PC-9 (cell line): ENCODE results near the gene TRIM71.

Source experiments
- EZH2 ChIP-seq: fragments of 200-600 bp; sonication (generic); IDR thresholded peaks from 2 replicates; pipeline ENCODE4 v1.8.0; 2017; ENCODE audit warnings: antibody characterized with exemption, low read depth
- TF ChIP-seq, protein P1 (sequence below): fragments of 200-600 bp; sonication (generic); conservative IDR thresholded peaks from 2 replicates; pipeline ENCODE4 v1.6.1; 2017; ENCODE audit warnings: mixed run types, antibody characterized with exemption, mild to moderate bottlenecking, moderate library complexity

DNA sequence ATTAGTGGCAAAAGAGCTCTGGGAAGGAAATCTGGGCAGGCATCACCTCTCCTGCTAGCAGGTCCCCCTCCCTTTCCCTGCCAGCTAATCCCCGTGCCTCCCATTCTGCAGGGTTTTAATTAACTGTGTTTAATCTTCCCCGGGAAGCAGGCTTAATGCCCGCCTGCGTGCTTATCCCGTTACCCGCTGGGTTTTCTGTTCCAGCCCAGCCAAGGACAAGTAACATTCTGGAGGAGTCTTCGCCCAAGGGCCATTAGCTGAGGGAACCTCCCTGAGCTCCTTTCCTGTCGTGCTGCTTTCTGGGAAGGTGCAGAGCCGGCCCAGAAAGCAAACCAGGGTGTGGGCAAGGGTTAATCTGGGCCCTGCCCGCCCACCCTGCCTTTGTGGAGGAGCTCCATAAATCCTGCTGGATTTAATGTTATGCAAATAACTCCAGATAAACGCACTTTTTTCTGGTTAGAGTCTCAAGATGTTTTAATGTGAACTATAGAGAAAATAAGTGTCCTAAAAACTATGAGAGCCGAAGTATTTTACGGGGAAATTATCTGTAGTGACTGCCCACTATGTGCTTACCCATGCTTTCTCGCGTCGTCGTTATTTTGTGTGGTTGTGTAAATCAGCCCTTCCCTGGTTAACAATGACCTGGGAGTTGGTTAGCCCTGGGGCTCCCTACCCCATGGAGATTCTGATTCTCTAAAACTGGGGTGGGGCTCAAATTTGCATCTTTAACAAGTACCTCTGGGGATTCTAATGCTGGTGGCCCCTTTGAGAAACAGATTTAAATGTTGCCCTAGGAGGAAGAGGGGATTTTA, 25.9 kb downstream of the TRIM71 start:
- TF ChIP-seq, protein P1, sequence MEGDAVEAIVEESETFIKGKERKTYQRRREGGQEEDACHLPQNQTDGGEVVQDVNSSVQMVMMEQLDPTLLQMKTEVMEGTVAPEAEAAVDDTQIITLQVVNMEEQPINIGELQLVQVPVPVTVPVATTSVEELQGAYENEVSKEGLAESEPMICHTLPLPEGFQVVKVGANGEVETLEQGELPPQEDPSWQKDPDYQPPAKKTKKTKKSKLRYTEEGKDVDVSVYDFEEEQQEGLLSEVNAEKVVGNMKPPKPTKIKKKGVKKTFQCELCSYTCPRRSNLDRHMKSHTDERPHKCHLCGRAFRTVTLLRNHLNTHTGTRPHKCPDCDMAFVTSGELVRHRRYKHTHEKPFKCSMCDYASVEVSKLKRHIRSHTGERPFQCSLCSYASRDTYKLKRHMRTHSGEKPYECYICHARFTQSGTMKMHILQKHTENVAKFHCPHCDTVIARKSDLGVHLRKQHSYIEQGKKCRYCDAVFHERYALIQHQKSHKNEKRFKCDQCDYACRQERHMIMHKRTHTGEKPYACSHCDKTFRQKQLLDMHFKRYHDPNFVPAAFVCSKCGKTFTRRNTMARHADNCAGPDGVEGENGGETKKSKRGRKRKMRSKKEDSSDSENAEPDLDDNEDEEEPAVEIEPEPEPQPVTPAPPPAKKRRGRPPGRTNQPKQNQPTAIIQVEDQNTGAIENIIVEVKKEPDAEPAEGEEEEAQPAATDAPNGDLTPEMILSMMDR = no peak
- no peak for TF ChIP-seq EZH2
